Mammary epithelial cell (primary cell): ENCODE measurements around the gene TRIM23.

Experiments
- EZH2 ChIP-seq: IDR thresholded peaks from 2 replicates; pipeline ENCODE4 v1.6.1; 2012; ENCODE audit warnings: low read length, inconsistent platforms, borderline replicate concordance
- TF ChIP-seq, protein P1 (sequence below), 2 donors: IDR thresholded peaks in 1 of 2; conservative IDR thresholded peaks in 1 of 2; 2 replicates each; pipeline ENCODE4 v1.5.1; 2011 to 2012; ENCODE audit warnings: inconsistent platforms in 2 of 2, low read length in 2 of 2, mild to moderate bottlenecking in 2 of 2, control low read depth in 1 of 2, low read depth in 1 of 2; ENCODE audit not compliant: insufficient read depth in 1 of 2; ENCODE audit errors: extremely low read depth in 1 of 2

DNA sequence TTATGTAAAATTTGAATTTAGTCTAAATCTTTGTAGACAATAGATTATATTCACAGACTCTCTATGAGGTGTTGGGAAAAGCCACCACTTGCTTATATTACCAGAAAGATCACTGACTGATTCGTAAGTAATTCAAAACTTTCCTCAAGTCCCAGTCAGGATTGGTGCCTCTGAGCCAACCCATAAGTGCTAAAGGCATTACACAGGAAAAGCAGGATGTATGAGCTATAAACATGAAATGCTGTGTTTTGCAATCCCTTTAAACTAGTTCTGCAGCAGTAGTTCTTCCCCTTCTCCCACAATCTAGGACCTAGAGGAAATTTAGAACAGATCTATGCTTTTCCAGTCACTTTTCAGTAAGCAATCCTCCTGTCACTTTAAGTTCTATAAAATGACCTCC, 48.7 kb upstream of the TRIM23 start:
- TF ChIP-seq EZH2 = no peak
- TF ChIP-seq, protein P1, sequence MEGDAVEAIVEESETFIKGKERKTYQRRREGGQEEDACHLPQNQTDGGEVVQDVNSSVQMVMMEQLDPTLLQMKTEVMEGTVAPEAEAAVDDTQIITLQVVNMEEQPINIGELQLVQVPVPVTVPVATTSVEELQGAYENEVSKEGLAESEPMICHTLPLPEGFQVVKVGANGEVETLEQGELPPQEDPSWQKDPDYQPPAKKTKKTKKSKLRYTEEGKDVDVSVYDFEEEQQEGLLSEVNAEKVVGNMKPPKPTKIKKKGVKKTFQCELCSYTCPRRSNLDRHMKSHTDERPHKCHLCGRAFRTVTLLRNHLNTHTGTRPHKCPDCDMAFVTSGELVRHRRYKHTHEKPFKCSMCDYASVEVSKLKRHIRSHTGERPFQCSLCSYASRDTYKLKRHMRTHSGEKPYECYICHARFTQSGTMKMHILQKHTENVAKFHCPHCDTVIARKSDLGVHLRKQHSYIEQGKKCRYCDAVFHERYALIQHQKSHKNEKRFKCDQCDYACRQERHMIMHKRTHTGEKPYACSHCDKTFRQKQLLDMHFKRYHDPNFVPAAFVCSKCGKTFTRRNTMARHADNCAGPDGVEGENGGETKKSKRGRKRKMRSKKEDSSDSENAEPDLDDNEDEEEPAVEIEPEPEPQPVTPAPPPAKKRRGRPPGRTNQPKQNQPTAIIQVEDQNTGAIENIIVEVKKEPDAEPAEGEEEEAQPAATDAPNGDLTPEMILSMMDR (conservative IDR thresholded peaks at IDR 0.05 in 1 of 2, IDR thresholded peaks at IDR 0.05 in 1 of 2; ENCODE audit: extremely low read depth in 1 of 2, insufficient read depth in 1 of 2, low read depth in 1 of 2, low read length in 2 of 2) = no peak
